ENCODE results near the gene OR2T3. TPM values are rescaled to one million over a fixed set of nuclear protein-coding genes. Genes with fewer than 3 reads are reported as not detected.
"Not testable (repeated sequence)": the region's sequence is repeated elsewhere in the genome, so short reads cannot be mapped to it uniquely, and the experiment has no call there.

The OR2T3 gene
- total and polyA plus RNA-seq, 12 donors, result not detected

DNA sequence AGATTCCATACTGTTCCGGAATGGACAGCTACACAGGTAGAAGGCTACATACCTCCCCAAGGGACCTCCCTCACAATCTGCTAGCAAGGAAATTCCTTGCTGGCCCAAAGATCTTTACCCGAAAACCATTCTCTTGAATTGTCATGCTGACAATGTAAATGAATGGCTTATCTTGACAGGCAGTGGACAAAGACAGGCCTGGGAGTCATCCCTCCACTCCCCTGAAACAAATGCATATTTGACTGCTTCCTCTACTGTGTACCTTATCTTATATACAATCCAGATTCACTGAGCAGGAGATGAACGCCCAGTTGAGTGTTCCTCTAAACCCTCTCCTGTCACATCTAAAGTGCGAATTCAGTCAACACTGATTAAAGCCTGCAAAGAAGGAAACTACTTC, 28.5 kb upstream of the OR2T3 start:
- intact Hi-C loops (cut with DNase I), result not testable (repeated sequence)

DNA sequence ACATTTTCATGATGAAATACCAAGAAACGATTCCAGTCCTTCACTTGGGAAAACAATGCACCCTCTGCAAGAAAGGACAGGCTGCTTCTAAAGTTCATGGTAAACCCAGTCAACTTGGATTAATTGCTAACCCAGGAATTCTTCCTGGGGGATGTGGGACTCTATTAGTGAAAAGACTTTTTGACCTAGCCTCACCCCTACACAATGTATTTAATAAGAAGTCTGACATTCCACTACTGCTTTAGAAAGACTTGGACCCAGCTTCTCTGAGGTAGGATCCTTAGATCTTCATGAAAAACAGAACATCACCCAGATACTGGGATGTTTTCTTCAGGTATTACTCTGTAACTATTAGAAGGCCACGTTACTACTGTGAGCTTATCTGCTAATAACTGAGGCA, 27.8 kb upstream of the OR2T3 start, which contains the start of gene OR2T2:
TSS of gene OR2T2 (plus strand) at position 239 of the 400 bp plus-strand sequence. CDS start 7,161 bp downstream, outside the sequence.
- ATAC-seq; H3K9me3 ChIP-seq; H3K36me3 ChIP-seq; H3K4me1 ChIP-seq; H3K4me3 ChIP-seq; intact Hi-C loops (cut with DNase I); H3K27me3 ChIP-seq; H3K27ac ChIP-seq; DNase-seq: not testable (repeated sequence)
- no CpG with 5 or more reads among the region's 2 CpGs for WGBS, 2 donors

More for the DNA sequence above, 28.5 kb upstream of the OR2T3 start:
- H3K36me3 ChIP-seq, H3K27ac ChIP-seq, H3K4me3 ChIP-seq, H3K27me3 ChIP-seq, H3K4me1 ChIP-seq, ATAC-seq, H3K9me3 ChIP-seq, DNase-seq: not testable (repeated sequence)
- 69 to 79% methylated on average over 4 of the region's 4 CpGs for WGBS, 2 donors

DNA sequence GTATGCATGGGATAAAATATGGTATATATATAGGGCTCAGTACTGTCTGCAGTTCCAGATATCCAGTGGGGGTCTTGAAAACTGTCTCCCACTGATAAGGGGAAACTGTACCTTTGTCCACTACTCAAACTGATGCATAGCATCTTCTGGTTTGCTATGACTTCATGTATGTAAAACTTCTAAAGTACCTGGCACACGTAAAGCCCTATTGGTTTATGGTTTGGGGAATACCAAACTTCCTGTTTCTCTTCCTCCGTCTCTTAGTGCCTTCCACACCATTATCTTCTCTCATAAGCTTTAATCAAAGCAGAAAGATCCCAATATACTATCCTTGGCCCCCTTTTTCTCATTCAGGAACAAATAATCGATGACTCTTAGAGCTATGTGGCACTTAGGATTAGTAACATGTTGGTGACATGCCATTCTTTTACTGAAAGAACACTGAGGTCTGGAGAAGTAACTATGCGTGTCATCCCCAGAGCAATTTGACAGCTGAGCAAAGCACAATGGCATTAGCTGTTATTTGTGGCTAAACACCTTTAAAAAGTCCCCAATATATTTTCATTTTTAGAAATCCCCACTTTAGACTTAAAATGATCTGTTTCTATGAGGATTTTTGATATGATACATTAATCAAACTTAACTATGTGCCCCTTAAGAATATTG, 24.6 kb upstream of the OR2T3 start:
- H3K9me3 ChIP-seq; H3K27ac ChIP-seq; H3K36me3 ChIP-seq; H3K4me1 ChIP-seq; H3K27me3 ChIP-seq; ATAC-seq; intact Hi-C loops (cut with DNase I); DNase-seq; H3K4me3 ChIP-seq: not testable (repeated sequence)
- WGBS, 2 donors, result no CpG with 5 or more reads among the region's 4 CpGs

DNA sequence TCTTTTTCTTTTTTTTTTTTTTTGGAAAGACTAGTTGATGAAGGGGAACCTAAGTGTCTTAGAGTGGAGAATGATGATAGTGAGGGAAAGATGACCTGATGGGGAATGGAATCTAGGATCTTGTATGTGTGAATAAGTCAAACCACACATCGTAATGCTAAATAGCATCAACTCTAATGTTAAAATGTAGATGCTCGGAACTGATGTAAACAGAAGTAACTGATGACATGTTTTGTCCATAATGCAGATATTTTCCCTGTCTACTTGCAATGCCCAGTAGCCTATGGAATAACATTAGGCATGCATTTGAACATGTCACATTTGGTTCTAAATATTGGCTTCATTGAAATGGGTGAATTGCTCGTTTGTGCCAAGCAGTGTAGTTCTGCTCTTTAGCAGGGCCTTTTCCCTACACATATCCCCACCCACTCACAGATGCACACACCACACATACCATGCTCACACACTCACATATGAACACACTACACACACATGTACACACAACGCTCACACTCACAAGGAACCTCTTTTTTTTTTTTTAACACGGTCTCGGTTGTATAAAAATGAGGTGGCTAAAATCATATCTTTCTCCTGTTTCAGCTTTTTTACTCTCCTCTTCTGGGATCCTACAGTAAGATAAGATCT, 23.2 kb upstream of the OR2T3 start:
- H3K4me3 ChIP-seq; H3K36me3 ChIP-seq; DNase-seq; H3K27ac ChIP-seq; H3K4me1 ChIP-seq; H3K9me3 ChIP-seq; ATAC-seq; H3K27me3 ChIP-seq; intact Hi-C loops (cut with DNase I): not testable (repeated sequence)
- 76 to 88% methylated on average over 5 of the region's 6 CpGs for WGBS, 2 donors

DNA sequence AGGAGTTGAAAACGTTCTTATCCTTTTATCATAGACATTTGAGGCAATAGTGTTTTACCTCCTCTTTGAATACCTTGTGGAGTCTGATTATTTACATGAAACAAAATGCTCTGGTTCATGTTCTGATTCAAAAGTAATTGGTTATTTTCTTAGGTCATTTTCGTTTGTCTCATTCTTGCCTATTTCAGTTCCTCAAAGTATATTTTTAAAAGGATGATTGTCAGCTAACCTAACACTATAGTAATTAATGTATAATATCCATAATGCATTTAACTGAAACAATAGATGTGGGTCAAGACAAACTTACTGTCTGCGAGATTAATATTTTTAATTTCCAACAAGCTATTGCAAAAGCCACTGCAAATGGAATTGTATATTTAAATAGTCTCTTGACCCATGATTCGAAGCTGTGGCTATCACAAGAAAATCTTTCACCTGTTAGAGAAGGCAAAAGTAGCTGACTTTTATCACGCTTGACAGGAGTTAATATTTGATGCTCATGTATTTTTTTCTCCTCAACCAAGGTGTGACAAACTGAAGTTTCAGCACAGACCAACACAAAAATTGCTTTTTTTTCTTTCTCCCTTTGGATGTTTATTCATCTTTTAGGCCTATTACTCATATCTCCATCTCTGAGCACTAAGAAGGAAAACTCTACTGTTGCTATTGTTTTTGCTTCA, 22.5 kb upstream of the OR2T3 start:
- H3K36me3 ChIP-seq; H3K27ac ChIP-seq; DNase-seq; intact Hi-C loops (cut with DNase I); ATAC-seq; H3K9me3 ChIP-seq; H3K4me1 ChIP-seq; H3K27me3 ChIP-seq; H3K4me3 ChIP-seq: not testable (repeated sequence)
- 38 to 41% methylated on average over 2 of the region's 5 CpGs for WGBS, 2 donors

DNA sequence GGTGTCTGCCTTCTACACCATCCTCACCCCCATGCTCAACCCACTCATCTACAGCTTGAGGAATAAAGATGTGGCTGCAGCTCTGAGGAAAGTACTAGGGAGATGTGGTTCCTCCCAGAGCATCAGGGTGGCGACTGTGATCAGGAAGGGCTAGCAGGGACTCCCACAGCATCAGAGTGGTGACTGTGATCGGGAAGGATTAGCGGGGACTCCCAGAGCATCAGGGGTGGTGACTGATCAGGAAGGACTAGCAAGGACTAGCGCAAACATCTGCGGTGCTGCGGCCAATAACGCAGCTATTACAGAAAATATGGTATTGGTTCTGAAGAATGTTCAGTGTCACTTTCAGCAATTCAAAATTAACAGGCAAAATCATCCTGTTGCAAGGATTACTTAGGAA, 19.5 kb upstream of the OR2T3 start:
- WGBS, 2 donors, result 81 to 88% methylated on average over 7 of the region's 7 CpGs
- intact Hi-C loops (cut with DNase I); DNase-seq; H3K27me3 ChIP-seq; H3K4me1 ChIP-seq; H3K27ac ChIP-seq; ATAC-seq; H3K36me3 ChIP-seq; H3K4me3 ChIP-seq; H3K9me3 ChIP-seq: not testable (repeated sequence)

DNA sequence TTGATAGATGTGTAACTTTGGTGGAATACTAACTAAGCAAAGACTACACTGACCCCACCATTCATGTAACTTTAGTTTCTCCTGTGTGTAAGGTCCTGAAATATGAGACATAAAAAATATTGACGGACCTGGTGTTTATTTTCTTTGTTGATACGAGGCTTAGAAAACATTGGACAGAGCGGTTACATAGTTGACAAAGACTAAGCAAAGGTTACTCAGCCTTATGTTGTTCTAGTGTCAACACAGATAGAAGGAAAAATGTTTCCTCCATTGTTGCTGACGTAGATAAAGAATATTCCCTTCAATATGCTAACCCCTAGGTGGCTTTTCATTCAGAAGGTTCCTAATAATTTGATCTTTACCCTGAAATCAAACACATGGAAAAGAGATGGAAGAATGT, 18.1 kb upstream of the OR2T3 start:
- H3K27ac ChIP-seq; H3K27me3 ChIP-seq; H3K9me3 ChIP-seq; ATAC-seq; H3K36me3 ChIP-seq; H3K4me1 ChIP-seq; intact Hi-C loops (cut with DNase I); DNase-seq; H3K4me3 ChIP-seq: not testable (repeated sequence)
- 62 to 69% methylated on average over 1 to 2 of the region's 4 CpGs for WGBS, 2 donors

DNA sequence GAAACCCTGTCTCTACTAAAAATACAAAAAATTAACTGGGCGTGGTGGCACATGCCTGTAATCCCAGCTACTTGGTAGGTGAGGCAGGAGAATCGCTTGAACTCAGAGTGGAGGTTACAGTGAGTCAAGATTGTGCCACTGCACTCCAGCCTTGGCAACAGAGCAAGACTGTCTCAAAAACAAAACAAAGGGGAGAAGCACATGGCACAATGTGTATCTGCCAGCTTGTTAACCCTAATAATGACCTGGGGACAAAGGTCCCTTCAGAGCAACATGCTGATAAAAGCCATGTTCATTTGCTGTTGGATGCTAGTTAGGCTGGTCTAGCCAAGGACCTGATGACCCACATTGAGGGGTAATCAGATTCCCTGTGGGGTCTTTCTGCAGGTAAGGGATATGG, 16.5 kb upstream of the OR2T3 start:
- not testable (repeated sequence) for ATAC-seq, DNase-seq, H3K9me3 ChIP-seq

DNA sequence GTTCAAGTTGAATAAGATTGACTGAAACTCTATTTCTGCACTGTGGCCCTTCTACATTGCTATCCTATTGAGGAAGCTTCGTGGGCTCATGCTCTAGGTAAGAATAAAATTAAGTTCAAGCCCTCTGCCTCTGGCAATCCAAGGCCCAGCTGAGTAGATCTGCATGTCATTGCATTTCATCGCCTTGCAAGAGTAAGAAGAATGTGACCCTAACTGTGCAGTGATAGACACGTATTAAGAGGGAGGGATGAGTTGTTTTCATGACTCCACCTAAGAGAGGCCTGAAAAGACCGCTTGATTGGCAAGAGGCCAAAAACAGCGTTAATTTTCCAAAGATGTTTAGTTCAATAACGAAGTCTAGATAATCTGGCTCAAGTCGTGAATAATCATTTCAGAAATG, 14.0 kb upstream of the OR2T3 start:
- DNase-seq; H3K27ac ChIP-seq; intact Hi-C loops (cut with DNase I); H3K27me3 ChIP-seq; ATAC-seq; H3K36me3 ChIP-seq; H3K4me1 ChIP-seq; H3K9me3 ChIP-seq; H3K4me3 ChIP-seq: not testable (repeated sequence)
- WGBS, 2 donors, result 58 to 63% methylated on average over 7 of the region's 7 CpGs

More for the DNA sequence above, 16.5 kb upstream of the OR2T3 start:
- H3K4me3 ChIP-seq; H3K27ac ChIP-seq; H3K27me3 ChIP-seq; H3K36me3 ChIP-seq; H3K4me1 ChIP-seq; intact Hi-C loops (cut with DNase I): not testable (repeated sequence)
- no CpG with 5 or more reads among the region's 2 CpGs for whole genome bisulfite sequencing, 2 donors
